NCI-H345 treated with DMSO at 0.1 percent for 48 hours (cell line): ENCODE data around the gene RNASE12.
"Not testable (repeated sequence)": the region's sequence is repeated elsewhere in the genome, so short reads cannot be mapped to it uniquely, and the experiment has no call there.

ENCODE experiments used
- DNase-seq: peaks from one replicate; lab custom pipeline; 2025; ENCODE audit not compliant: unreplicated experiment; lab: John Stamatoyannopoulos, UW

The RNASE12 gene

GRCh38 chr14:20583142-20583541 lies 8.0 kb downstream of the RNASE12 start:
- DNase-seq: no peak

GRCh38 chr14:20580242-20580641 lies 10.9 kb downstream of the RNASE12 start:
- no peak for DNase-seq

DNA sequence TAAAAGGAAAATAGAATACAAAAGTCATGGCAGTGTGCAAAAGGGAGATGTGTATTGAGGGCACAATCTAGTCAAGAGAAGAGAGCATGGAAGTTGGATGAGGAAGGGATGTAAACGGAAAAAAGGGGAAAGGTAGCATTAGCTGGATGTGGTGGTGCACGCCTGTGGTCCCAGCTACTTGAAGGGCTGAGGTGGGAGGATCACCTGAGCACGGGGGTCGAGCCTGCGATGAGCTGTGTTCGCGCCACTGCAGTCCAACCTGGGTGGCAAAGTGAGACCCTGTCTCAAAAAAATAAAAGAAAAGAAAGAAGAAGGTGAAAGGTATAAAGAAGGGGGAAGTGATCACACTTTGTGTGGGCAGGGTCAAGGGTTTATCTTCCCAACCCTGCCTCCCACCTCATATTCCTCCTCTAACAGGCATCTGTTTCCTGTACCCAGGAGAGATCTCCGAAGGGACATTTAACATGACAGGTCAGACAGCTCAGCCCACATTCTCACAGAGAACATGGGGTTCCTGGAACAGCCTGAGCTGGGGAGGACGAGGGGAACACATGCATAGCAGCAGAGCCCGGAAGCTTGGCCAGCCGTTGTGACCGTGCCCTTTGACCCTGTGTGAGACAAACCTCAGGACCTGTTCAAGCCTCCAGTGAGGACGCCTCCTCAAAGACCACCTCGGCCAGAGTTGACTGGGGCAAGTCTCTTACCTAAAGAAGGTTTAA lies 12.2 kb downstream of the RNASE12 start:
- DNase-seq: no peak

GRCh38 chr14:20578325-20578724 lies 12.9 kb downstream of the RNASE12 start:
- DNase-seq: no peak

GRCh38 chr14:20572382-20572990 lies 18.7 kb downstream of the RNASE12 start:
- DNase-seq: not testable (repeated sequence)

DNA sequence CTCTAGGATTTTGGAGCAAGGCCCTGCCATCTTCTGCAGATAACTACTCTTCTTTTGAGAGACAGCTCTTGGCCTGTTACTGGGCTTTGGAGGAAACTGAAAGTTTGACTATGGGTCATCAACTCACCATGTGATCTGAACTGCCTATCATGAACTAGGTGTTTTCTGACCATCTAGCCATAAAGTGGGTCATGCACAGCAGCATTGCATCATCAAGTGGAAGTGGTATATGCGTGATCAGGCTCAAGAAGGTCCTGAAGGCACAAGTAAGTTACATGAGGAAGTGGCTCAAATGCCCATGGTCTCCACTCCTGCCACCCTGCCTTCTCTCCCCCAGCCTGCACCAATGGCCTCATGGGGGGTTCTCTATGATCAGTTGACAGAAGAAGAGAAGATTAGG lies 20.5 kb downstream of the RNASE12 start:
- DNase-seq: not testable (repeated sequence)

GRCh38 chr14:20569865-20570264 lies 21.3 kb downstream of the RNASE12 start:
- DNase-seq: not testable (repeated sequence)

GRCh38 chr14:20569066-20569465 lies 22.1 kb downstream of the RNASE12 start:
- no peak for DNase-seq

DNA sequence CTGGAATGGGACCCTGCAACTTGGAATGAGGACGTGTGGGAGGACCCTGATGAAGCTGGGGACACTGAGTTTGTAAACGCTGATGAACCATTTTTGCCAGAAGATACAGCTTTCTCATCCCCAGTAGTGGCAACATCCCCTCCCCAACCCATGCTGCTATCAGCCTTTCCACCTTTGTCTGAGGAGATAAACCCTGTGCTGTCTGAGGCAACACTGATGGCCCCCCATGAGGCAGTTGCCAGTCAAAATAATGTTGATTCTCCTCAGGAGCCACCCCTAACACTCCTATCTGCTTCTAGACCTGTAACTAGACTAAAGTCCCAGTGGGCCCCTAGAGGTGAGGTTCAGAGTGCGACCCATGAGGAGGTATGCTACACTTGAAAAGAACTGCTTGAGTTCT lies 22.8 kb downstream of the RNASE12 start:
- DNase-seq: no peak

DNA sequence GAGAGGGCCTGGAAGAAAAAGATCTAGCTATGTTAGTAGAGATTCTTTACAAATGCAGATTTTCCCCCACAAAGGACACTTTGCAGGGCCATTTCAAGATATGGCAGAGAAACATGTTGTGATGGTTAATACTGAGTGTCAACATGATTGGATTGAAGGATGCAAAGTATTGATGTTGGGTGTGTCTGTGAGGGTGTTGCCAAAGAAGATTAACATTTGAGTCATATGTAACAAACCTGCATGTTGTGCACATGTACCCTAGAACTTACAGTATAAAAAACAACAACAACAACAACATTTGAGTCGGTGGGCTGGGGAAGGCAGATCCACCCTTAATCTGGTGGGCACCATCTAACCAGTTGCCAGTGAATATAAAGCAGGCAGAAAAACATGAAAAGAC lies 24.0 kb downstream of the RNASE12 start:
- DNase-seq: not testable (repeated sequence)

DNA sequence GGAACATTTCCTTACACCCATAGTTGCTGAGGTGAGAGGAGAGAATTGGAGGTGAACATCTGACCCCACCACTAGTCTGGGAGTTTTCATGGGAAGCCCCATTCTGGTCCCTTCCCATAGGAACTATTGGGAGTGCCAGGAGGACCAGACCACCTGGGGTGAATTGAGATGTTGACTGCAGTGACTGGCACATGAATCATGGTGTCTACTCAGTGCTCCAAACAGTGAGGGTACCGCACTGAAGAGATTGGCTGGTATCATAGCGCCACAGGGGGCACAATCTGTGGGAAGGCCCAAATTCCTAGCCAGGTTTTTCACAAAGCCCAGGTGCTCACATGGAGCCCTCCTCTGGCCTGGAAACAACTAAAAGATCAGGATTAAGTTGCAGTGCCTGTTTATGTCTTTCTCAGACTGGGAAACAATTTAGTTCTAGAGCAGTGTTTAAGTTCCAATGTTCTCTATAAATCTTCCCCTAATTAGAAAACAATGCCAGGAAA lies 26.6 kb downstream of the RNASE12 start:
- DNase-seq: no peak

- DNase-seq: no peak
Measured at GRCh38 chr14:20563971-20564370, 27.2 kb downstream of the RNASE12 start.

DNA sequence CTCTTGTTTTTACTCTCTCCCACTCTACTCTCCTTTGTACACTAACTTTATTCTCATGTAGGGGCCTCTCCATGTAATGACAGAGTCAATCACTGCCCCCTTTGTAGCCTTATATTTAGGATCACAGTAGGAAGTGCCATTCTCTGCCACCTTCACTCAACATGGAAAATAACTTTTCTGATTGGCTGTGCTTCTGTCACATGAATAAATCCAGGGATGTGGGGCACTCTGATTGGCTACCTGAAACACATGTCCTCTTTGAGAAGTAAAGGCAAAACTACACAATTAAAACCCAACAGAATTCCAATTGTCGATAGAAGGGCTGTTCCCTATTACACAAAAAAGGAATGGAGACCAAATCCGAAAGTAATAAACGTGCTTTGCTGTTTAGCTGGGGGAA lies 30.2 kb downstream of the RNASE12 start, which contains the start of gene RNASE9:
TSS of gene RNASE9 (minus strand) at position 87 of the 400 bp plus-strand sequence.
- no peak for DNase-seq

GRCh38 chr14:20559461-20559904 lies 31.7 kb downstream of the RNASE12 start:
- DNase-seq: no peak

- DNase-seq: no peak
Measured at GRCh38 chr14:20557212-20557542, 34.0 kb downstream of the RNASE12 start.

DNA sequence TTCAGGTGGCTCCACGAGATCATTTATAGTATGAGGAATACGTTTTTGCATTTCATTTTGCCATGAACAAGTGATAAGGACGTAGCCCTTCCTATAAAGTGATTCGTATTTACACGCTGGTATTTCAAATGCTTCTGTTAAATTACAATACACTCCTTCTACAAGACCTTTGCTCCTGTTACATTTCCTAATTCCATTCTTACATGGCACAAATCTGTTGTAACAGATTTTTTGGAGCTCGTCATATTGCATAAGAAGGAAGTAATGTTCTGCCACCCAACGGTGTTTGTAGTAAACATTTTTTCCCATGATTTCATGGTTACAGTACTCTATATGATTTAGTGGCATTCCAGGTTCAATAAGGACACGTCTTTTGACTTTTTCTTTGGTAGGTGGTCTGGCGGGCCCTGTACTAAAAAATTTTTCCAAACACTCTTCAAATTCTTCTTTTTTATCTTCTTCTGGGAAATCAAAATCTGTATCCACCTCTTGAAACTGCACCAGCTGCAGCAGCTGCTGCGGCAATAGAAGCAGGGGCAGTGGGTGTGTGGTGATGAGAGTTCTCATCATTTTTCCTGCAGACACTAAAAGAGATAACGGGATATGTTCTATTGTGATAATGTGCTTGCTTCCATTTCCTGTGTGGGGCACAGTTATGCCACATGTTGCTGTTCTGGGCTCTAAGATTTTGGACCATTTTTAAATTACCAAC lies 34.5 kb downstream of the RNASE12 start:
- no peak for DNase-seq

GRCh38 chr14:20555845-20556244 lies 35.3 kb downstream of the RNASE12 start:
- no peak for DNase-seq

GRCh38 chr14:20553024-20553423 lies 38.2 kb downstream of the RNASE12 start:
- no peak for DNase-seq

DNA sequence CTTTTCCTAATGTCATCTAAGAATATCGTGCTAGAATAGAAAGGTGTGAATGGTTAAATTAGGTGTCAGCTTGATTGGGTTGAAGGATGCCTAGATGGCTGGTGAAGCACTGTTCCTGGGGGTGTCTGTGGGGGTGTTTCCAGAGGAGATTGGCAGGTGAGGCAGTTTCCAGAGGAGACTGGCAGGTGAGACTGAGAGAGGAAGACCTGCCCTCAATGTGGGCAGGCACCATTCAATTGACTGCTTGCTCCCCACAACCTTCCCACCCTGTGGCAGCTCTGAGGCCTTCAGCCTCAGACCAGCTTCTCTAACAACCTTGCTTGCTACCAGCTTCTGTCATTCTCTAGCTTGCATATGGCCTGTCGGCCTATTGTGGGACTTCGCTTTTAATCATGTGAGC lies 39.6 kb downstream of the RNASE12 start:
- no peak for DNase-seq

- no peak for DNase-seq
Measured at GRCh38 chr14:20550926-20551325, 40.2 kb downstream of the RNASE12 start.

DNA sequence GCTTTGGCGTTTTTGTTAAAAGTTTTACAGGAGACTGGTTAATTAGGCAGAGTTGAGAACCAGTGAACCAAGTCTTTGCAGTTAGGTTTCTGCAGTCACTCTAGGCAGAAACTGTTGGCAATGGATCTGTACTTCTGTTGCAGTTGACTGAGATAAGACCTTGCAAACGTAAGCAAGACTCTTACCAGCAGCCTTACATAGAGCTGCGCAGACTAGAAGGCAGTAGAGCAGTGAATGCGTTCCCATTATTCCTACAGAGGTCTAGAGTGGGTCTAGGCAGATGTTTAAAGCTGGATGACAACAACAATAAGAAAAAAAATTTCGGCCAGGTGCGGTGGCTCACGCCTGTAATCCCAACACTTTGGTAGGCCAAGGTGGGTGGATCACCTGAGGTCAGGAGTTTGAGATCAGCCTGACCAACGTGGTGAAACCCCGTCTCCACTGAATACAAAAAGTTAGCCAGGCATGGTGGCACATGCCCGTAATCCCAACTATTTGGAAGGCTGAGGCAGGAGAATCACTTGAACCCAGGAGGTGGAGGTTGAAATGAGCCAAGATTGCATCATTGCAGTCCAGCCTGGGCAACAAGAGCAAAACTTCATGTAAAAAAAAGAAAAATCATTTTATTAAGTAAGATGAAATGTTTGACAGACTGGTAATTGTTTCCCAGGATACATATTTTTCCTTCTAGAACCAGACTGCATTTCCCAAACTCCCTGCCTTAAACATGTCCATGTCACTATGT lies 42.6 kb downstream of the RNASE12 start:
- no peak for DNase-seq
